Naive thymus-derived CD8-positive, alpha-beta T cell (primary cell): ENCODE data around the gene RPL28. TPM values are rescaled to one million over a fixed set of nuclear protein-coding genes. Genes with fewer than 3 reads are reported as not detected.
A peak's percentile ranks its signal among the peaks of the same experiment; 100 is the strongest.
"Not testable (repeated sequence)": the region's sequence is repeated elsewhere in the genome, so short reads cannot be mapped to it uniquely, and the experiment has no call there.

Experiments
- ATAC-seq, 2 donors: fragments of 150-1000 bp; cut with Tn5 transposase in 1 of 2; sonication (Bioruptor Pico), chemical (Tn5 transposase) in 1 of 2; 1 replicate in 1 of 2; 2 replicates in 1 of 2; pipeline ENCODE4 v1.10.0; 2021; ENCODE audit warnings: mild to moderate bottlenecking in 2 of 2, moderate library complexity in 2 of 2
- POLR2A ChIA-PET: fragments of 350-600 bp; sonication (Branson Sonifier 250); formaldehyde crosslinking; loops from one replicate; lab custom pipeline; 2021; ENCODE audit warnings: antibody characterized with exemption; lab: Charles Lee
- DNase-seq, 10 donors: peaks; one replicate each; pipeline versions ENCODE4 v3.0.0 to v3.0.0-alpha.2; 2020 to 2022
- H3K27ac Mint-ChIP-seq, 10 donors: one replicate each; pipeline ENCODE4 v1.8.0; 2020 to 2022; ENCODE audit warnings: mild to moderate bottlenecking in 10 of 10, mixed read lengths in 10 of 10, moderate library complexity in 4 of 10, inconsistent platforms in 1 of 10
- H3K27me3 Mint-ChIP-seq, 5 donors: one replicate each; pipeline ENCODE4 v1.8.0; 2021 to 2022; ENCODE audit warnings: mixed read lengths in 5 of 5
- H3K36me3 Mint-ChIP-seq, 3 donors: one replicate each; pipeline ENCODE4 v1.8.0; 2020 to 2022; ENCODE audit warnings: mixed read lengths in 3 of 3, mild to moderate bottlenecking in 2 of 3, inconsistent platforms in 1 of 3
- H3K4me1 Mint-ChIP-seq, 4 donors: one replicate each; pipeline ENCODE4 v1.8.0; 2021 to 2022; ENCODE audit warnings: mixed read lengths in 4 of 4
- H3K4me3 Mint-ChIP-seq, 10 donors: one replicate each; pipeline ENCODE4 v1.8.0; 2020 to 2022; ENCODE audit warnings: mild to moderate bottlenecking in 10 of 10, mixed read lengths in 10 of 10, moderate library complexity in 6 of 10, inconsistent platforms in 1 of 10
- H3K9me3 Mint-ChIP-seq, 9 donors: one replicate each; pipeline ENCODE4 v1.8.0; 2020 to 2022; ENCODE audit warnings: mixed read lengths in 9 of 9, mild to moderate bottlenecking in 3 of 9, inconsistent platforms in 1 of 9, moderate library complexity in 1 of 9
- polyA plus RNA-seq, 3 donors: library from polyadenylated mRNA; unstranded; fragments of 300-500 nt; fragmentation: Illumina TruSeq; gene quantifications; one replicate each; pipeline ENCODE4 v1.2.3, GENCODE V29; 2021
- total RNA-seq, 8 experiments: library from RNA in 2 of 8; stranded (reverse) in 2 of 8; gene quantifications; one replicate each; pipeline ENCODE4 v1.2.3 and lab custom pipeline; 2021 to 2026

RPL28 gene
- total and polyA plus RNA-seq, 5 experiments from 2014 or later: 559 to 2,995 (median 1,017) TPM

GRCh38 chr19:55447421-55448174 is 61.9 kb downstream of the RPL28 start:
- Mint-ChIP-seq H3K9me3 (no peaks in the 10 kb centered on the region), H3K27me3 (peaks cover 21 to 47% (median 29%) of the 10 kb centered on the region in 5 donors), H3K27ac (no peak overlapping the region), H3K4me1 (peaks cover 12 to 31% (median 16%) of the 10 kb centered on the region in 4 donors), H3K36me3 (peaks cover 0 to 6% (median 0%) of the 10 kb centered on the region in 3 donors), H3K4me3 (no peak overlapping the region)
- no peak for DNase-seq
- ATAC-seq: peak; percentile 13 to 15
- POLR2A ChIA-PET: interaction anchor here (0.7 kb wide), 1 partner anchor 215 kb away, joined by 9 read pairs; no protein-coding TSS in a partner anchor

- DNase-seq, ATAC-seq, H3K9me3 Mint-ChIP-seq, H3K36me3 Mint-ChIP-seq, H3K4me3 Mint-ChIP-seq, H3K27ac Mint-ChIP-seq, POLR2A ChIA-PET: not testable (repeated sequence)
- H3K27me3 Mint-ChIP-seq: peaks cover 19 to 44% (median 28%) of the 10 kb centered on the region in 5 donors
- H3K4me1 Mint-ChIP-seq: peaks cover 10 to 27% (median 15%) of the 10 kb centered on the region in 4 donors
These were observed 62.4 kb downstream of the RPL28 start for GRCh38 chr19:55448175-55448490.

- peaks cover 13 to 41% (median 26%) of the 10 kb centered on the region in 5 donors for H3K27me3 Mint-ChIP-seq
- H3K36me3 Mint-ChIP-seq: peaks cover 0 to 10% (median 0%) of the 10 kb centered on the region in 3 donors
- no peak for ATAC-seq
- H3K4me1 Mint-ChIP-seq: peaks cover 14 to 25% (median 15%) of the 10 kb centered on the region in 4 donors
- H3K27ac Mint-ChIP-seq: no peak overlapping the region
- no peak overlapping the region for H3K4me3 Mint-ChIP-seq
- H3K9me3 Mint-ChIP-seq: peaks cover 0 to 2% (median 0%) of the 10 kb centered on the region in 9 donors
- no peak for DNase-seq
- POLR2A ChIA-PET: no interaction called here
These were observed 63.7 kb downstream of the RPL28 start for GRCh38 chr19:55449469-55449868.

- Mint-ChIP-seq H3K4me3 (peak overlapping the region; percentile 44 to 81 (median 73)), H3K36me3 (peaks cover 0 to 17% (median 3%) of the 10 kb centered on the region in 3 donors), H3K9me3 (peaks cover 0 to 2% (median 0%) of the 10 kb centered on the region in 9 donors), H3K27ac (peak overlapping the region in 3 of 10 donors; percentile 35 to 76 (median 50)), H3K4me1 (peaks cover 14 to 25% (median 18%) of the 10 kb centered on the region in 4 donors), H3K27me3 (peaks cover 5 to 28% (median 21%) of the 10 kb centered on the region in 5 donors)
- ATAC-seq (peak; percentile 33 to 41), DNase-seq (peak in 2 of 10 donors; percentile 20 to 24)
- POLR2A ChIA-PET: interaction anchor here (0.7 kb wide), 2 partner anchors 25 to 347 kb away, joined by 4 read pairs; partner anchors contain the start of gene ZNF628
These were observed 65.6 kb downstream of the RPL28 start for GRCh38 chr19:55451163-55451964.

GRCh38 chr19:55451965-55452748 is 66.4 kb downstream of the RPL28 start:
- DNase-seq (peak in 8 of 10 donors; percentile 34 to 79 (median 48)), ATAC-seq (peak; percentile 33 to 56)
- Mint-ChIP-seq H3K36me3 (peaks cover 0 to 17% (median 3%) of the 10 kb centered on the region in 3 donors), H3K27ac (no peak overlapping the region), H3K4me1 (peaks cover 14 to 25% (median 18%) of the 10 kb centered on the region in 4 donors), H3K9me3 (peaks cover 0 to 2% (median 0%) of the 10 kb centered on the region in 9 donors), H3K27me3 (peaks cover 5 to 27% (median 21%) of the 10 kb centered on the region in 5 donors), H3K4me3 (peak overlapping the region in 9 of 10 donors; percentile 36 to 81 (median 75))
- POLR2A ChIA-PET: interaction anchor here (0.7 to 1.3 kb wide), 3 partner anchors 24 to 346 kb away, joined by 4 to 5 read pairs (median 4); partner anchors contain the start of genes TMEM238 and ZNF628

Other genes starting within 250 kb of the RPL28 start
- gene TNNT1, start 236.7 kb upstream of the RPL28 start, total RNA-seq: not detected
- not detected for gene TNNT1, start 236.7 kb upstream of the RPL28 start, polyA plus RNA-seq
- gene TNNI3, start 228.2 kb upstream of the RPL28 start, total RNA-seq: not detected
- gene TNNI3, start 228.2 kb upstream of the RPL28 start, polyA plus RNA-seq: not detected
- not detected for gene DNAAF3, start 219.3 kb upstream of the RPL28 start, total RNA-seq
- gene DNAAF3, start 219.3 kb upstream of the RPL28 start, polyA plus RNA-seq: not detected
- not detected for gene SYT5, start 205.6 kb upstream of the RPL28 start, total RNA-seq
- gene SYT5, start 205.6 kb upstream of the RPL28 start, polyA plus RNA-seq: under 1 TPM; 0.09 to 0.56 (median 0.25) TPM
- not detected for gene PTPRH, start 176.4 kb upstream of the RPL28 start, total RNA-seq
- gene PTPRH, start 176.4 kb upstream of the RPL28 start, polyA plus RNA-seq: not detected
- 10 to 100 TPM; 17.7 to 20.9 TPM for gene TMEM86B, start 157.2 kb upstream of the RPL28 start, total RNA-seq
- gene TMEM86B, start 157.2 kb upstream of the RPL28 start, polyA plus RNA-seq: 1 to 10 TPM in 1 of 3 donors, under 1 TPM in 2; 0.17 to 2.3 (median 0.54) TPM
- gene PPP6R1, start 126.9 kb upstream of the RPL28 start, total RNA-seq: 100 to 1,000 TPM; 167 to 168 TPM
- 100 to 1,000 TPM in 1 of 3 donors, 10 to 100 TPM in 2; 57.3 to 131 (median 60.9) TPM for gene PPP6R1, start 126.9 kb upstream of the RPL28 start, polyA plus RNA-seq
- gene HSPBP1, start 105.8 kb upstream of the RPL28 start, total RNA-seq: 10 to 100 TPM; 20.3 to 20.4 TPM
- 10 to 100 TPM; 38.6 to 44.8 (median 42.5) TPM for gene HSPBP1, start 105.8 kb upstream of the RPL28 start, polyA plus RNA-seq
- gene BRSK1, start 101.9 kb upstream of the RPL28 start, total RNA-seq: 1 to 10 TPM; 1.9 to 2.9 TPM
- under 1 TPM in 1 of 3 donors, not detected in 2; 0.24 TPM for gene BRSK1, start 101.9 kb upstream of the RPL28 start, polyA plus RNA-seq
- gene TMEM150B, start 60.6 kb upstream of the RPL28 start, total RNA-seq: not detected
- not detected for gene TMEM150B, start 60.6 kb upstream of the RPL28 start, polyA plus RNA-seq
- gene KMT5C, start 46.1 kb upstream of the RPL28 start, total RNA-seq: 10 to 100 TPM; 19.2 to 21.8 TPM
- 1 to 10 TPM; 1.7 to 2.5 (median 2.1) TPM for gene KMT5C, start 46.1 kb upstream of the RPL28 start, polyA plus RNA-seq
- gene COX6B2, start 31.2 kb upstream of the RPL28 start, total RNA-seq: not detected
- gene COX6B2, start 31.2 kb upstream of the RPL28 start, polyA plus RNA-seq: not detected
- gene GARIN5B, start 22.7 kb upstream of the RPL28 start, total RNA-seq: not detected
- not detected for gene GARIN5B, start 22.7 kb upstream of the RPL28 start, polyA plus RNA-seq
- gene IL11, start 15.5 kb upstream of the RPL28 start, total RNA-seq: under 1 TPM in 1 of 2 experiments, not detected in 1; 0.21 TPM
- not detected for gene IL11, start 15.5 kb upstream of the RPL28 start, polyA plus RNA-seq
- gene TMEM190, start 9.1 kb upstream of the RPL28 start, total RNA-seq: not detected
- not detected for gene TMEM190, start 9.1 kb upstream of the RPL28 start, polyA plus RNA-seq
- 10 to 100 TPM in 1 of 2 experiments, 1 to 10 TPM in 1; 10.0 to 10.2 TPM for gene TMEM238, start 1.6 kb upstream of the RPL28 start, total RNA-seq
- gene TMEM238, start 1.6 kb upstream of the RPL28 start, polyA plus RNA-seq: 1 to 10 TPM; 1.1 to 1.5 (median 1.3) TPM
- gene UBE2S, start 21.9 kb downstream of the RPL28 start, total RNA-seq: 10 to 100 TPM; 18.1 to 20.2 TPM
- gene UBE2S, start 21.9 kb downstream of the RPL28 start, polyA plus RNA-seq: 10 to 100 TPM; 18.6 to 25.8 (median 24.5) TPM
- gene SHISA7, start 57.4 kb downstream of the RPL28 start, total RNA-seq: not detected
- gene SHISA7, start 57.4 kb downstream of the RPL28 start, polyA plus RNA-seq: not detected
- 10 to 100 TPM; 10.5 to 11.0 TPM for gene ISOC2, start 75.7 kb downstream of the RPL28 start, total RNA-seq
- gene ISOC2, start 75.7 kb downstream of the RPL28 start, polyA plus RNA-seq: 10 to 100 TPM; 30.5 to 35.6 (median 34.2) TPM
- not detected for gene C19orf85, start 78.8 kb downstream of the RPL28 start, total RNA-seq
- not detected for gene C19orf85, start 78.8 kb downstream of the RPL28 start, polyA plus RNA-seq
- gene ZNF628, start 90.7 kb downstream of the RPL28 start, total RNA-seq: 10 to 100 TPM; 13.2 to 15.6 TPM
- gene ZNF628, start 90.7 kb downstream of the RPL28 start, polyA plus RNA-seq: under 1 TPM; 0.26 to 0.42 (median 0.32) TPM
- 10 to 100 TPM in 1 of 2 experiments, 1 to 10 TPM in 1; 8.0 to 10.4 TPM for gene NAT14, start 99.3 kb downstream of the RPL28 start, total RNA-seq
- gene NAT14, start 99.3 kb downstream of the RPL28 start, polyA plus RNA-seq: 1 to 10 TPM; 4.1 to 8.8 (median 7.7) TPM
- gene SSC5D, start 102.5 kb downstream of the RPL28 start, total RNA-seq: 1 to 10 TPM; 1.3 to 1.4 TPM
- gene SSC5D, start 102.5 kb downstream of the RPL28 start, polyA plus RNA-seq: under 1 TPM in 2 of 3 donors, not detected in 1; 0.02 to 0.11 TPM
- gene SBK2, start 151.2 kb downstream of the RPL28 start, total RNA-seq: not detected
- not detected for gene SBK2, start 151.2 kb downstream of the RPL28 start, polyA plus RNA-seq
- not detected for gene SBK3, start 159.6 kb downstream of the RPL28 start, total RNA-seq
- not detected for gene SBK3, start 159.6 kb downstream of the RPL28 start, polyA plus RNA-seq
- gene ZNF579, start 194.9 kb downstream of the RPL28 start, total RNA-seq: 10 to 100 TPM in 1 of 2 experiments, 1 to 10 TPM in 1; 9.8 to 10.2 TPM
- gene ZNF579, start 194.9 kb downstream of the RPL28 start, polyA plus RNA-seq: under 1 TPM; 0.16 to 0.39 (median 0.20) TPM
- 10 to 100 TPM; 19.0 to 22.0 TPM for gene FIZ1, start 213.6 kb downstream of the RPL28 start, total RNA-seq
- gene FIZ1, start 213.6 kb downstream of the RPL28 start, polyA plus RNA-seq: 1 to 10 TPM; 2.8 to 5.4 (median 3.4) TPM
- 10 to 100 TPM; 19.1 to 20.7 TPM for gene ZNF524, start 214.4 kb downstream of the RPL28 start, total RNA-seq
- gene ZNF524, start 214.4 kb downstream of the RPL28 start, polyA plus RNA-seq: 10 to 100 TPM; 21.5 to 31.6 (median 23.6) TPM
- gene ZNF865, start 219.7 kb downstream of the RPL28 start, total RNA-seq: 10 to 100 TPM; 21.6 to 24.4 TPM
- under 1 TPM in 2 of 3 donors, not detected in 1; 0.22 to 0.33 TPM for gene ZNF865, start 219.7 kb downstream of the RPL28 start, polyA plus RNA-seq
- gene ZNF784, start 238.6 kb downstream of the RPL28 start, total RNA-seq: 1 to 10 TPM; 8.1 to 9.2 TPM
- gene ZNF784, start 238.6 kb downstream of the RPL28 start, polyA plus RNA-seq: 1 to 10 TPM in 2 of 3 donors, under 1 TPM in 1; 0.64 to 1.4 (median 1.1) TPM